Upper lobe of left lung (tissue), 6 donors: ENCODE results near the gene KAZN. TPM values are rescaled to one million over a fixed set of nuclear protein-coding genes. Genes with fewer than 3 reads are reported as not detected.
"Not testable (repeated sequence)": the region's sequence is repeated elsewhere in the genome, so short reads cannot be mapped to it uniquely, and the experiment has no call there.

Experiments used
- ATAC-seq, 2 donors: fragments of 200-7000 bp; cut with Tn5 transposase; one replicate each; pipeline ENCODE4 v1.9.1; 2022; ENCODE audit warnings: mild to moderate bottlenecking in 2 of 2, moderate library complexity in 2 of 2; ENCODE audit not compliant: low FRiP score in 2 of 2
- DNase-seq, 2 donors: peaks; one replicate each; pipeline ENCODE4 v3.0.0-alpha.2; 2019 to 2020
- H3K27ac ChIP-seq, 4 donors: fragments of 200-600 bp; sonication (generic); one replicate each; pipeline ENCODE4 v1.5.1; 2016 to 2019
- H3K27me3 ChIP-seq, 4 donors: fragments of 200-600 bp; sonication (generic); one replicate each; pipeline ENCODE4 v1.5.1; 2017 to 2019
- H3K36me3 ChIP-seq, 4 donors: fragments of 200-600 bp; sonication (generic); one replicate each; pipeline ENCODE4 v1.5.1; 2016 to 2019
- H3K4me1 ChIP-seq, 4 donors: fragments of 200-600 bp; sonication (generic); one replicate each; pipeline ENCODE4 v1.5.1; 2018 to 2019
- H3K4me3 ChIP-seq, 4 donors: fragments of 200-600 bp; sonication (generic); one replicate each; pipeline ENCODE4 v1.5.1; 2017 to 2019; ENCODE audit warnings: mild to moderate bottlenecking in 2 of 4, moderate library complexity in 1 of 4
- H3K9me3 ChIP-seq, 4 donors: fragments of 200-600 bp; sonication (generic); one replicate each; pipeline ENCODE4 v1.5.1; 2018 to 2019
- CTCF ChIP-seq, 6 experiments: fragments of 450-650 bp in 4 of 6; fragments of 200-600 bp in 2 of 6; sonication (generic) in 2 of 6; IDR thresholded peaks; one replicate each; pipeline ENCODE4 v1.5.1; 2016 to 2019; ENCODE audit warnings: antibody characterized with exemption in 6 of 6
- EP300 ChIP-seq, 4 donors: sonication (generic); formaldehyde crosslinking; IDR thresholded peaks; one replicate each; pipeline ENCODE4 v1.5.1; 2017; ENCODE audit warnings: antibody characterized with exemption in 4 of 4, control low read depth in 2 of 4
- POLR2A ChIP-seq, 4 donors: fragments of 450-650 bp; IDR thresholded peaks; one replicate each; pipeline ENCODE4 v1.5.1; 2016 to 2017; ENCODE audit warnings: antibody characterized with exemption in 4 of 4, mild to moderate bottlenecking in 2 of 4
- POLR2AphosphoS5 ChIP-seq, 2 donors: sonication (generic); formaldehyde crosslinking; IDR thresholded peaks; one replicate each; pipeline ENCODE4 v1.5.1; 2017; ENCODE audit warnings: antibody characterized with exemption in 2 of 2
- WGBS, 2 donors: methylation state at CpG; one replicate each; pipeline ENCODE4 v1.1.5; 2017 to 2018; 5-methylcytosine and 5-hydroxymethylcytosine counted together
- total RNA-seq, 6 donors: library from RNA; depleted of rRNA in 4 of 6; stranded (reverse); fragments of >200 nt in 4 of 6; gene quantifications; one replicate each; pipeline versions ENCODE4 v1.1.0 to v1.2.1, GENCODE V29; 2016 to 2021
- donor health status: DM: no; HTN: no; CAD: no; lungs with moderate emphysema.
- donor health status: DM: no; HTN: yes; CAD: no; lungs with severe emphysema.

The KAZN gene
- total RNA-seq, 6 donors from 2014 or later: 11.5 to 30.0 (median 17.6) TPM

- Histone ChIP-seq H3K27me3 (no peaks in the 10 kb centered on the region), H3K9me3 (no peaks in the 10 kb centered on the region), H3K4me3 (no peak overlapping the region), H3K36me3 (peaks cover 0 to 16% (median 2%) of the 10 kb centered on the region in 4 donors), H3K4me1 (no peaks in the 10 kb centered on the region), H3K27ac (no peak overlapping the region)
- WGBS, 2 donors: 81 to 84% methylated on average over 3 to 6 of the region's 10 CpGs
- DNase-seq: no peak
- ATAC-seq: no peak
- TF ChIP-seq EP300 (IDR thresholded peaks at IDR 0.05): no peak
- no peak for TF ChIP-seq POLR2A (IDR thresholded peaks at IDR 0.05)
- TF ChIP-seq CTCF (IDR thresholded peaks at IDR 0.05): no peak
- no peak for TF ChIP-seq POLR2AphosphoS5 (IDR thresholded peaks at IDR 0.05)
Observed at GRCh38 chr1:15036101-15036500, 437.6 kb downstream of the KAZN start.

DNA sequence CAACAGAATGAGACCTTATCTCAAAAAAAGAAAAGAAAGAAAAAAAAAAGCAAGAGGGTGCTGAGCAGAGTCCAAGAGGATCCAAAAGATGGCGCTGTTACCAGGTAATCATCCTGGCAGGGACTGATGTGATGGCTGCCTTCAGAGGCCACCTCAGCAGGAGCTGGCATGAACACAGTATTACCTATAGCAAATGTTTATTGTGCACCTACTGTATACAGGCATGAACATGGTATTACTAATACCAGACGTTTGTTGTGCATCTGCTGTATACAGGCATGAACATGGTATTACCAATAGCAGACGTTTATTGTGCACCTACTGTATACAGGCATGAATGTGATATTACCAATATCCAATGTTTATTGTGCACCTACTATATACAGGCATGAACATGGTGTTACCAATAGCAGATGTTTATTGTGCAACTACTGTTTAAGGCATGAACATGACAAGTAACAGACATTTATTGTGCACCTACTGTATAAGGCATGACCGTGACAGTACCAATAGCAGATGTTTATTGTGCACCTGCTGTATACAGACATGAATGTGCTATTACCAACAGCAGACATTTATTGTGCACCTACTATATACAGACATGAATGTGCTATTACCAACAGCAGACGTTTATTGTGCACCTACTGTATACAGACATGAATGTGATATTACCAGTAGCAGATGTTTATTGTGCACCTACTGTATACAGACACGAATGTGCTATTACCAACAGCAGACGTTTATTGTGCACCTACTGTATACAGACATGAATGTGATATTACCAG, 439.9 kb downstream of the KAZN start:
- H3K27ac ChIP-seq: no peak overlapping the region
- H3K27me3 ChIP-seq: no peaks in the 10 kb centered on the region
- H3K36me3 ChIP-seq: peaks cover 0 to 16% (median 2%) of the 10 kb centered on the region in 4 donors
- H3K4me3 ChIP-seq: no peak overlapping the region
- ATAC-seq: no peak
- TF ChIP-seq CTCF (IDR thresholded peaks at IDR 0.05): no peak
- DNase-seq: no peak
- 91 to 92% methylated on average over 7 of the region's 7 CpGs for WGBS, 2 donors
- H3K9me3 ChIP-seq: no peaks in the 10 kb centered on the region
- no peaks in the 10 kb centered on the region for H3K4me1 ChIP-seq

GRCh38 chr1:15039017-15039648, 440.6 kb downstream of the KAZN start:
- H3K4me1 ChIP-seq: no peaks in the 10 kb centered on the region
- TF ChIP-seq POLR2A (IDR thresholded peaks at IDR 0.05): no peak
- TF ChIP-seq CTCF (IDR thresholded peaks at IDR 0.05): no peak
- TF ChIP-seq EP300 (IDR thresholded peaks at IDR 0.05): no peak
- TF ChIP-seq POLR2AphosphoS5 (IDR thresholded peaks at IDR 0.05): no peak

GRCh38 chr1:15039901-15040300, 441.4 kb downstream of the KAZN start:
- no peaks in the 10 kb centered on the region for H3K4me1 ChIP-seq
- peaks cover 0 to 20% (median 2%) of the 10 kb centered on the region in 4 donors for H3K36me3 ChIP-seq
- ATAC-seq: no peak
- 98% methylated on average over 5 of the region's 5 CpGs for WGBS, 2 donors
- no peaks in the 10 kb centered on the region for H3K27me3 ChIP-seq
- no peak overlapping the region for H3K27ac ChIP-seq
- H3K9me3 ChIP-seq: no peaks in the 10 kb centered on the region
- no peak for TF ChIP-seq CTCF (IDR thresholded peaks at IDR 0.05)
- TF ChIP-seq POLR2A (IDR thresholded peaks at IDR 0.05): no peak
- no peak overlapping the region for H3K4me3 ChIP-seq
- no peak for DNase-seq

More at GRCh38 chr1:15039017-15039648, 440.6 kb downstream of the KAZN start:
- H3K9me3 ChIP-seq: no peaks in the 10 kb centered on the region
- DNase-seq (no peak), ATAC-seq (no peak)
- 87 to 94% methylated on average over 9 of the region's 9 CpGs for WGBS, 2 donors
- H3K36me3 ChIP-seq: peaks cover 0 to 19% (median 2%) of the 10 kb centered on the region in 4 donors
- no peak overlapping the region for H3K4me3 ChIP-seq
- no peaks in the 10 kb centered on the region for H3K27me3 ChIP-seq
- no peak overlapping the region for H3K27ac ChIP-seq

DNA sequence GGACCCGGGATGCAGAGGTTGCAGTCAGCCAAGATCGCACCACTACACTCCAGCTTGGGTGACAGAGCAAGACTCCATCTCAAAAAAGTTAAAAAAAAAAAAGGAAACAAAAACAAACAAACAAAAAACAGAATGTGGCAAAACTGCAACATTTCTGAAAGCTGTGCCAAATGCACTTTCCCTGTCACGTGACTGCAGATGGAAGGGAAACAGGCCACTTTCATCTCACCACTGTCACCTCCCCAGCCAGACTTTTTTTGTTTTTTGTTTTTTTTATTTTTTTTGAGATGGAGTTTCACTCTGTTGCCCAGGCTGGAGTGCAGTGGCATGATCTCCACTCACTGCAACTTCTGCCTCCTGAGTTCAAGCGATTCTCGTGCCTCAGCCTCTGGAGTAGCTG, 442.2 kb downstream of the KAZN start:
- ATAC-seq, H3K9me3 ChIP-seq, H3K4me1 ChIP-seq, H3K27me3 ChIP-seq, DNase-seq, H3K27ac ChIP-seq, H3K4me3 ChIP-seq: not testable (repeated sequence)
- peaks cover 0 to 12% (median 2%) of the 10 kb centered on the region in 4 donors for H3K36me3 ChIP-seq
- WGBS, 2 donors: 82 to 92% methylated on average over 5 of the region's 5 CpGs
